Activated CD4-positive, alpha-beta T cell treated with anti-CD3 and anti-CD28 coated beads, Interleukin-2, amount 50 U/mL, for 1 hour (primary cell): ENCODE measurements around the gene ZNF324.
"Not testable (repeated sequence)": the region's sequence is repeated elsewhere in the genome, so short reads cannot be mapped to it uniquely, and the experiment has no call there.

ENCODE experiments used
- DNase-seq: peaks from one replicate; pipeline ENCODE4 v3.0.0-alpha.2; 2020

The ZNF324 gene

DNA sequence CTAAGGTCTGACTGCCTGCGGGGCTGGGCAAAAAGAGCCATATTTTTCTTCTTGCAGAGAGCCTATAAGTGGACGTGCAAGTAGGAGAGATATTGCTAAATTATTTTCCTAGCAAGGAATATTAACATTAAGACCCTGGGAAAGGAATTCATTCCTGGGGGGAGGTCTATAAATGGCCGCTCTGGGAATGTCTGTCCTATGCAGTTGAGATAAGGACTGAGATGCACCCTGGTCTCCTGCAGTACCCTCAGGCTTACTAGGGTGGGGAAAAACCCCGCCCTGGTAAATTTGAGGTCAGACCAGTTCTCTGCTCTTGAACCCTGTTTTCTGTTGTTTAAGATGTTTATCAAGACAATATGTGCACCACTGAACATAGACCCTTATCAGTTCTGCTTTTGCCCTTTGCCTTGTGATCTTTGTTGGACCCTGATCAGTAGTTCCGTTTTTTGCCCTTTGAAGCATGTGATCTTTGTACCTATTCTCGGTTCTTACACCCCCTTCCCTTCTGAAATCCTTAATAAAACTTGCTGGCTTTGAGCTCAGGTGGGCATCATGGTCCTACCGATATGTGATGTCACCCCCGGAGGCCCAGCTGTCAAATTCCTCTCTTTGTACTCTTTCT is 40.8 kb downstream of the ZNF324 start:
- DNase-seq, result not testable (repeated sequence)

- DNase-seq, result no peak
Measured at GRCh38 chr19:58509731-58510083, 42.8 kb downstream of the ZNF324 start.

GRCh38 chr19:58510084-58510862 is 43.4 kb downstream of the ZNF324 start:
- no peak for DNase-seq

GRCh38 chr19:58511353-58512208 is 44.7 kb downstream of the ZNF324 start, which contains the start of gene SLC27A5:
Gene SLC27A5 (minus strand): TSS chr19:58511992. CDS start chr19:58511955, 37 bp downstream.
- DNase-seq, result no peak

DNA sequence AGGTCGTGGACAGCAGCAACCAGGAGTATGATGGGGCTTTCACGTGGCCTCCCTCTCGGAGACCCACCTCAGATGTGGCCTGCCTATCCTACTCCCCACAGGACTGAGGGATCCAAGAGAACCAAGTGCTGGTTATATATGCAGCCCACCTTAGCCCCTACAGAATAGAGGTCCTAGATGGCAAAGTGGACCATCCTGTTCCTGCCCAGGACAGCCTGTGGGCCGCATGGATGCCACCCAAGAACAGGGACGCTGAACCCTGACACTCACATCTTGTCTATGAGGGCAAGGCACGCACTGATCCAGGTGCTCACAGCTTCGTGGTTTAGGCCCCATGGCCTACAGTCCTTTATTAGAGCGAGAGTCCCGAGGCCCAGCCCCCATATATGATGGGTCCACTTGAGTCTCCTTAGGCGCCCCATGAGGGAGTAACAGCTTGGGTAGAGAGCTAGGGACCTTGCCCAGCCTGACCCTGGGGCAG is 46.4 kb downstream of the ZNF324 start:
- DNase-seq, result no peak

DNA sequence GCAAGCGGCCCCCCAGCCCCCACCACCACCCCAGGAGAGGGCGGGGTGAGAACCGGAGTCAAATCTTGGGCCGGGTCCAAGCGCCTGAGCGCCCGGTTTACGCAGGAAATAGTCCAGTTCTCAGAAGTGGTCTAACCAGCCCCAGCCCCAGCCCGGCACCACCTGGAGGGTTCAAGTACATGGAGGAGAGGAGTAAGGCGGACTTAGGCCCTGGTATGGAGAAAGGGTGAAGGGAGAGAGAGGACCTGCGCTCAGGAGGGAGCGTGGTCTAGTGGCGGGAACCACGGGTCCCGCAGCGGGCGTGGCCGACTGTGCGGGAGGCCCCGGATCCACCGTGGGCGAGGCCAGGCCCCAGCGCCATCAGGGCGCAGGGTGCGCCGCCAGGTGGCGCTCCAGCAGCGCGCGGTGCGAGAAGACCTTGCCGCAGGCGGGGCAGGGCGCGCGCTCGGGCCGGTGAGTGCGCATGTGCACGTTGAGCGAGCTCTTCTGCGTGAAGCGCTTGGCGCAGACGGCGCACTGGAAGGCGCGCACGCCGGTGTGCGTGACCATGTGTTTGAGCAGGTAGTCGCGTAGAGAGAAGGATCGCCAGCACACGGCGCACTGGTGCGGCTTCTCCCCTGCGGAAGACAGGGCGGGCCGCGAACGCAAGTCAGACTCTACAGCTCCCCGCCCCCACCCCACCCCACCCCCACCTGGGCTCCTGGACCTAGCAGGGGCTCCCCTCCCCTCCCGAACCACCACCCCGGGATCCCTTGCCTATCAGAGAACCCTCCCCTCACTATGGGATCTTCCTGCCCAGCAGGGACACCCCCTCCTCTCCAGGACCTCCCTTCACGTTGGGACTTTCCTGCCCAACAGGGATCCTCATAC is 47.0 kb downstream of the ZNF324 start:
- DNase-seq, result peak; percentile 93

- no peak for DNase-seq
Measured at GRCh38 chr19:58514564-58515022, 47.7 kb downstream of the ZNF324 start.

DNA sequence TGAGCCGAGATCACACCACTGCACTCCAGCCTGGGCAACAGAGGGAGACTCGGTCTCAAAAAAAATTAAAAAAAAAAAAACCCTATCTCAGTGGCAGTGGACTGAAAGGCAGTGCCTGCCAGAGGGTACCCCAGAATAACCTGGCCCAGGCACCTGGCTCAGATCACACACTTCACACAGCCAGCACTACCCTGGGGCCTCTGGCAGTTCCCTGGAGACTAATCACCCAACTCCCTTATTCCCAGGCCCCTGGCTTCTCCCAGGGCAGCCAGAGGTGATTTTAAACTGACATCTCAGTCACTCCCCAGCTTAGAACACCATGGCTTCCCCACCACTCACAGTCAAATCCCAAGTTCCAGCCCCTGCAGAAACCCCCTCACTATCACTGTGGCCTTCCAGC is 48.4 kb downstream of the ZNF324 start:
- no peak for DNase-seq

- DNase-seq, result no peak
Measured at GRCh38 chr19:58516246-58516836, 49.5 kb downstream of the ZNF324 start.

GRCh38 chr19:58516964-58517833 is 50.3 kb downstream of the ZNF324 start:
- no peak for DNase-seq

DNA sequence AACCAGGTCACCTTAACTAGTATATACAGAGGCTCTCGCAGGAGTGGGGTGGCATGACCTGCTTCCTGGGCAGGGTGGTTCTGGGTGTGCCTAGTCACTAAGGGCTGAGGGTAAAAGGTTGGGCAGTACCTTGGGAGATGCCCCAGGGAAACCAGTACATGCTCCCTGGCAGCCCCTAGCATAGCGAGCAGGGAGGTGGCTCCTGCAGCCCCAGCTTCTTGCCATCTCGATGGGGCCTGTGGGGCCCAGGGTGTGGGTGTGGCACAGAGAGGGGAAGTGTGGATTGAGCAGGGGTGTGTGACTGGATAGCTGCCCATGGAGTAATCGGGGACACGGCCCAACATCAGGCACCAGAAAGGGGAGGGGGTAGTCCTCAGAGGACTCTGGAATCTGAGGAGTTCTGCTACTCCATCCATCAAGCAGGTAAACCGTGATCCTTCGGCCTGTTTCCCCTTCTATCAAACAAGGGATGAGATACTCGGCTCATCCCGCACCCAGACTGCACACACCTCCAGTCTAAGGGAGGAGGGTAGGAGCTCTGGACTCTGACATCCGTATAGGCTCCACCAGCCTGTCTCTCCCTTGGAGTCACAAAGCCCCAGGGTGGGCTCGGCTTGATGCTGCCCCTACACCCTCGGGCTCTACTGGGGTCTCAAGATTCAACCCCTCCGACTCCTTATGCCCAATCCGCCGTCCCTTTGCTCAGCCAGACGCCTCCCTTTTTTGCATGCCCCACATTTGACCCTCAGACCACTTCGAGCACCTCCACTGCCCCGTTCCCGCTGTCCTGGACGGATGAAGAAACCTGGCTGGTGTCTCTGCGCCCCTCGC is 51.6 kb downstream of the ZNF324 start:
- DNase-seq, result no peak

GRCh38 chr19:58519087-58519354 is 52.1 kb downstream of the ZNF324 start:
- peak; percentile 47 for DNase-seq

- DNase-seq, result peak; percentile 86
Measured at GRCh38 chr19:58519355-58520256, 52.7 kb downstream of the ZNF324 start, which contains the start of gene ZBTB45. Gene ZBTB45 (minus strand): TSS chr19:58519810. CDS start chr19:58517673, 2,137 bp downstream.

GRCh38 chr19:58520257-58520599 is 53.3 kb downstream of the ZNF324 start:
- no peak for DNase-seq

DNA sequence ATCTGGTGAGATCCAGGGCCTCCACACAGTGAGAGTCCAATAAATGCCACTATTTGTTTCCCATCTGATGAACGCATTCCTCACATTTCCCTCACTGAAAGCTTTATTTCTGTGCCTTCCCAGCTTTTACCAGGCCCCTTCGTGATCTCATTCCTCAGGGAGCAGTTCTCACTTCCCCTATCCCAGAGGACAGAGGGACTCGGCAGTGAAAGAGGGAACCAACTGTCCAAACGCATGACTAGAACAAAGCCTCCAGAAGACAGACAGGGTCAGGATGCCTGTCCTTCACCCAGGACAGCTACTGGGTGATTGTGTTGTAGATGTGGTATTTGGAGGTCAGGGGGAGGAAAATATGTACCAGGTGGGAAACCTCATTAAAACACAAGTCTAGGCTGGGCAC is 54.8 kb downstream of the ZNF324 start:
- no peak for DNase-seq

GRCh38 chr19:58522709-58523108 is 55.8 kb downstream of the ZNF324 start:
- DNase-seq, result no peak
